Liver (tissue), 9 donors: Measurements from ENCODE around the gene NADK. TPM values are rescaled to one million over a fixed set of nuclear protein-coding genes. Genes with fewer than 3 reads are reported as not detected.

ENCODE experiments used
- DNase-seq: peaks from one replicate; pipeline ENCODE4 v3.0.0-alpha.2; 2017; ENCODE audit warnings: low spot score
- H3K27ac ChIP-seq, 2 donors: one replicate each; pipeline ENCODE4 v1.7.0; 2013; ENCODE audit warnings: inconsistent platforms in 2 of 2, low read length in 2 of 2, control low read depth in 1 of 2, low read depth in 1 of 2, mild to moderate bottlenecking in 1 of 2
- H3K27me3 ChIP-seq, 4 donors: one replicate each; pipeline versions ENCODE4 v1.6.1 to v1.7.0; 2013; ENCODE audit warnings: low read length in 3 of 4, inconsistent platforms in 1 of 4, mild to moderate bottlenecking in 1 of 4, moderate library complexity in 1 of 4; ENCODE audit not compliant: control insufficient read depth in 4 of 4, insufficient read depth in 4 of 4
- H3K36me3 ChIP-seq, 4 donors: one replicate each; pipeline versions ENCODE4 v1.6.1 to v1.7.0; 2013; ENCODE audit warnings: low read length in 3 of 4, mild to moderate bottlenecking in 3 of 4, low read depth in 1 of 4, moderate library complexity in 1 of 4; ENCODE audit not compliant: control insufficient read depth in 4 of 4, insufficient read depth in 3 of 4
- H3K4me1 ChIP-seq, 4 donors: one replicate each; pipeline versions ENCODE4 v1.6.1 to v1.7.0; 2013; ENCODE audit warnings: low read length in 3 of 4, mild to moderate bottlenecking in 3 of 4, moderate library complexity in 1 of 4; ENCODE audit not compliant: control insufficient read depth in 4 of 4, insufficient read depth in 4 of 4
- H3K4me3 ChIP-seq, 3 donors: one replicate each; pipeline versions ENCODE4 v1.6.1 to v1.7.0; 2013; ENCODE audit warnings: low read length in 3 of 3, control low read depth in 1 of 3, low read depth in 1 of 3, mild to moderate bottlenecking in 1 of 3
- H3K9ac ChIP-seq, 2 donors: one replicate each; pipeline ENCODE4 v1.7.0; 2013; ENCODE audit warnings: low read length in 2 of 2, mild to moderate bottlenecking in 2 of 2, moderate library complexity in 2 of 2, control low read depth in 1 of 2, low read depth in 1 of 2
- H3K9me3 ChIP-seq, 4 donors: one replicate each; pipeline versions ENCODE4 v1.6.1 to v1.7.0; 2013; ENCODE audit warnings: low read length in 3 of 4; ENCODE audit not compliant: control insufficient read depth in 4 of 4
- EGR1 ChIP-seq, 2 donors: IDR thresholded peaks; 2 replicates each; pipeline ENCODE4 v1.6.1; 2016 to 2018; ENCODE audit warnings: antibody characterized with exemption in 2 of 2, low read depth in 2 of 2
- FOXA1 ChIP-seq: IDR thresholded peaks from 2 replicates; pipeline ENCODE4 v1.6.1; 2016; ENCODE audit warnings: antibody characterized with exemption
- GABPA ChIP-seq, 2 donors: IDR thresholded peaks in 1 of 2; conservative IDR thresholded peaks in 1 of 2; 2 replicates each; pipeline ENCODE4 v1.6.1; 2016; ENCODE audit warnings: antibody characterized with exemption in 2 of 2, mild to moderate bottlenecking in 1 of 2, moderate library complexity in 1 of 2
- HNF4A ChIP-seq, 2 donors: conservative IDR thresholded peaks; 2 replicates each; pipeline ENCODE4 v1.6.1; 2016; ENCODE audit warnings: antibody characterized with exemption in 2 of 2, mild to moderate bottlenecking in 2 of 2
- HNF4G ChIP-seq: IDR thresholded peaks from 2 replicates; pipeline ENCODE4 v1.6.1; 2016; ENCODE audit warnings: antibody characterized with exemption
- JUND ChIP-seq, 2 donors: IDR thresholded peaks; 2 replicates each; pipeline ENCODE4 v1.6.1; 2016; ENCODE audit warnings: antibody characterized with exemption in 2 of 2
- NR2F2 ChIP-seq: IDR thresholded peaks from 2 replicates; pipeline ENCODE4 v1.6.1; 2016; ENCODE audit warnings: antibody characterized with exemption
- RAD21 ChIP-seq, 2 donors: IDR thresholded peaks; 2 replicates each; pipeline ENCODE4 v1.6.1; 2016; ENCODE audit warnings: antibody characterized with exemption in 2 of 2, mild to moderate bottlenecking in 2 of 2
- RXRA ChIP-seq, 2 donors: IDR thresholded peaks; 2 replicates each; pipeline ENCODE4 v1.6.1; 2017 to 2018; ENCODE audit warnings: antibody characterized with exemption in 2 of 2, mild to moderate bottlenecking in 1 of 2
- SP1 ChIP-seq: IDR thresholded peaks from 2 replicates; pipeline ENCODE4 v1.6.1; 2018; ENCODE audit warnings: antibody characterized with exemption, mild to moderate bottlenecking
- YY1 ChIP-seq: IDR thresholded peaks from 2 replicates; pipeline ENCODE4 v1.6.1; 2016; ENCODE audit warnings: antibody characterized with exemption, mild to moderate bottlenecking
- WGBS: extraction: QIAGEN DNeasy Blood & Tissue Kit; methylation state at CpG from one replicate; pipeline ENCODE4 v1.1.7; 2013; 5-methylcytosine and 5-hydroxymethylcytosine counted together
- polyA plus RNA-seq, 2 donors: library from polyadenylated mRNA; stranded (reverse) in 1 of 2; unstranded in 1 of 2; fragments of 200-250 nt in 1 of 2; fragments of >200 nt in 1 of 2; fragmentation: Nextera tagmentation in 1 of 2; extraction: Ambion mirVana in 1 of 2; gene quantifications; one replicate each; pipeline versions ENCODE4 v1.2.1 to v1.2.3, GENCODE V29; 2013 to 2015
- total RNA-seq, 2 donors: library from RNA; depleted of rRNA; stranded (reverse); fragments of >200 nt; gene quantifications; one replicate each; pipeline ENCODE4 v1.2.3, GENCODE V29; 2014
- TF ChIP-seq, protein P1 (sequence below): IDR thresholded peaks from 2 replicates; pipeline ENCODE4 v1.6.1; 2016; ENCODE audit warnings: antibody characterized with exemption
- TF ChIP-seq, protein P2 (sequence below): IDR thresholded peaks from 2 replicates; pipeline ENCODE4 v1.6.1; 2016; ENCODE audit warnings: antibody characterized with exemption, mild to moderate bottlenecking
- TF ChIP-seq, protein P3 (sequence below): fragments of 150-350 bp; IDR thresholded peaks from 2 replicates; pipeline ENCODE4 v1.5.1; 2017; ENCODE audit warnings: improper control_type of control experiment, low read depth, low read length; ENCODE audit not compliant: missing input control
- TF ChIP-seq, protein P4 (sequence below): IDR thresholded peaks from 2 replicates; pipeline ENCODE4 v1.6.1; 2016; ENCODE audit warnings: antibody characterized with exemption
- donor health status: healthy.
- donor health status: healthy.
- donor health status: healthy.
- donor health status: healthy.
- donor health status: healthy.

Gene NADK
- total and polyA plus RNA-seq, 4 donors, result 39.2 to 105 (median 83.6) TPM

DNA sequence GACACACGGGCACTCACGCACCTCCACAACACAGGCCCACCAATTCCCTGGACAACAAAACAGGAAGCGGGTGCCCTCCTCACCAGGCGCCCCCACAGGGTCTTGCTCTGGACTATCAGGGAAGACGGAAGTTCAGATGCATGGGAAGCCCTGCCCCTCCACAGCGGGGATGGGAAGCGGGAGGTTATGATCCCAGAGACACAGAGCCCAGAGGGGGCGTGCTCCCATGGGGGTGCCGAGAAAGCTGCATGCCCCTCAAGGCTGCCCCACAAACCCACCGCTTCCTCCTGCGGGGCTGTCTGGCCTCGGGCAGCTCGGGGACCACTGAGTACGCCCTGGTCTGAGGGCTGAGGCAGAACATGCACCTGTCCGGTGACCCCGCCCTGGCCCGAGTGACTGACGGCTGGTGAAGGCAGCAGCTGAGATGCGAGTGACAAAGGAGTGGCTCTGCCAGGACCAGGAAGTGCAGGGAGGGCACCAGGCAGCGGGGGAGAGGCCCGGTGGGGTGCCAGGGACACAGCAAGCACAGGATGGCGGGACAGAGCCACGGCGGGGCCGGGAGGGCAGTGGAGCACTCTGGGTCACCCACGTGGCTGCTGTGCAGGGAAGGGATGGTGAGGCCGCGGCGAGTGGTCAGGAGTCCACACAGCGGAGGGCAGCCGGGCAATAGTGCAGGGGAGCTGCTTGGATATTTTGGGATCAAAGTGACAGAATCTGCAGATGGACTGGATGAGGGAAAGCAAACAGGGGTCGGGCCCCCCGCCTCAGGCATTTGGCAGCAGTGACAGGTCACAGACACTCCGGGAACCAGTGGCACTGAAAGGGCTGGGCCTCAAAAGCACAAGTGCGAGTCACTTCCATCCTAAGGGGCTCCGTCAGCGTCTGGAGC lies 18.6 kb downstream of the NADK start:
- no peak overlapping the region for H3K4me3 ChIP-seq
- H3K9ac ChIP-seq, result peak overlapping the region in 1 of 2 donors; percentile 10

DNA sequence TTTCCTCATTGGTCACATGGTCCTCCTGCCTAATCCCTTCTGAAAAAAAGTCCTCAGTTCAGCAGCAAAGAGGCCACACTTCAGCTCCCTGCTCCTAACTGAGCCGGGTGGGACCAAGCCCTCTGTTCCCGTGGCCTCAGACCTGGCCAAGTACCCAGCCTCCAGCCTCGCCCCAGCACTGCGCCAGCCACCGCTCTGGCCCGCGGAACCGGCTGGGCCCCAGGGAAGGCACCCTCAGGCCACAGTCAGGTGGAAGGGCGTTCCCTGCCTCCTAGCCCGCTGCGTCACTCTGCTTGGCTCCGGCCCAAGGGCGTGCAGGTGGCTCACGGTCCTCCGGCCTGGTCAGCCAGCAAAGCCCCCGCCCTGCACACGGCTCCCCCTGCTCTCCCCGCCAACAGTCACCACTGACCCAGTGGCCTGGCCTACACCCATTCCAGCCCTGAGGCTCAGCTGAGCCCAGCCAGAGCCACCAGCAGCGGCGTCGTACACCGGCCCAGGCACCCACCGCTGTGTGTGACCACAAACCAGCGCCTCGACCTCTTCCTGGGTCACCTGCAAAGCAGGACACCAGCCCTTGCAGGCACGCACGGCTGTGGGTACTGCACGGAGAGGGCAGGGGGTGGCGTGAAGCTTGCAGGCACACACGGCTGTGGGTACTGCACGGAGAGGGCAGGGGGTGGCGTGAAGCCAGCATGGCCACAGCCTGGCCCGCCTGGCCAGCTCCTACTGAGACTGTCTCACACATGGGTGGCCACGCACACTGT lies 19.4 kb downstream of the NADK start:
- Histone ChIP-seq H3K9ac (peak overlapping the region in 1 of 2 donors; percentile 74), H3K4me1 (peaks cover 15 to 49% (median 35%) of the 10 kb centered on the region in 4 donors), H3K27ac (peak overlapping the region; percentile 88 to 89), H3K27me3 (no peaks in the 10 kb centered on the region), H3K9me3 (no peaks in the 10 kb centered on the region), H3K4me3 (no peak overlapping the region), H3K36me3 (peaks cover 9 to 32% (median 19%) of the 10 kb centered on the region in 4 donors)
- WGBS, result 29% methylated on average over 34 of the region's 34 CpGs
- peak; percentile 89 for DNase-seq
- TF ChIP-seq EGR1 (IDR thresholded peaks at IDR 0.05; ENCODE audit: low read depth in 2 of 2), result peak in 1 of 2 donors; percentile 39
- TF ChIP-seq, protein P1, sequence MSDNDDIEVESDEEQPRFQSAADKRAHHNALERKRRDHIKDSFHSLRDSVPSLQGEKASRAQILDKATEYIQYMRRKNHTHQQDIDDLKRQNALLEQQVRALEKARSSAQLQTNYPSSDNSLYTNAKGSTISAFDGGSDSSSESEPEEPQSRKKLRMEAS, result no peak
- TF ChIP-seq, protein P2, sequence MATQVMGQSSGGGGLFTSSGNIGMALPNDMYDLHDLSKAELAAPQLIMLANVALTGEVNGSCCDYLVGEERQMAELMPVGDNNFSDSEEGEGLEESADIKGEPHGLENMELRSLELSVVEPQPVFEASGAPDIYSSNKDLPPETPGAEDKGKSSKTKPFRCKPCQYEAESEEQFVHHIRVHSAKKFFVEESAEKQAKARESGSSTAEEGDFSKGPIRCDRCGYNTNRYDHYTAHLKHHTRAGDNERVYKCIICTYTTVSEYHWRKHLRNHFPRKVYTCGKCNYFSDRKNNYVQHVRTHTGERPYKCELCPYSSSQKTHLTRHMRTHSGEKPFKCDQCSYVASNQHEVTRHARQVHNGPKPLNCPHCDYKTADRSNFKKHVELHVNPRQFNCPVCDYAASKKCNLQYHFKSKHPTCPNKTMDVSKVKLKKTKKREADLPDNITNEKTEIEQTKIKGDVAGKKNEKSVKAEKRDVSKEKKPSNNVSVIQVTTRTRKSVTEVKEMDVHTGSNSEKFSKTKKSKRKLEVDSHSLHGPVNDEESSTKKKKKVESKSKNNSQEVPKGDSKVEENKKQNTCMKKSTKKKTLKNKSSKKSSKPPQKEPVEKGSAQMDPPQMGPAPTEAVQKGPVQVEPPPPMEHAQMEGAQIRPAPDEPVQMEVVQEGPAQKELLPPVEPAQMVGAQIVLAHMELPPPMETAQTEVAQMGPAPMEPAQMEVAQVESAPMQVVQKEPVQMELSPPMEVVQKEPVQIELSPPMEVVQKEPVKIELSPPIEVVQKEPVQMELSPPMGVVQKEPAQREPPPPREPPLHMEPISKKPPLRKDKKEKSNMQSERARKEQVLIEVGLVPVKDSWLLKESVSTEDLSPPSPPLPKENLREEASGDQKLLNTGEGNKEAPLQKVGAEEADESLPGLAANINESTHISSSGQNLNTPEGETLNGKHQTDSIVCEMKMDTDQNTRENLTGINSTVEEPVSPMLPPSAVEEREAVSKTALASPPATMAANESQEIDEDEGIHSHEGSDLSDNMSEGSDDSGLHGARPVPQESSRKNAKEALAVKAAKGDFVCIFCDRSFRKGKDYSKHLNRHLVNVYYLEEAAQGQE, result peak; percentile 12
- TF ChIP-seq RXRA (IDR thresholded peaks at IDR 0.05), result peak; percentile 50 to 69
- peak in 1 of 2 donors; percentile 62 for TF ChIP-seq HNF4A (conservative IDR thresholded peaks at IDR 0.05)
- TF ChIP-seq, protein P3, sequence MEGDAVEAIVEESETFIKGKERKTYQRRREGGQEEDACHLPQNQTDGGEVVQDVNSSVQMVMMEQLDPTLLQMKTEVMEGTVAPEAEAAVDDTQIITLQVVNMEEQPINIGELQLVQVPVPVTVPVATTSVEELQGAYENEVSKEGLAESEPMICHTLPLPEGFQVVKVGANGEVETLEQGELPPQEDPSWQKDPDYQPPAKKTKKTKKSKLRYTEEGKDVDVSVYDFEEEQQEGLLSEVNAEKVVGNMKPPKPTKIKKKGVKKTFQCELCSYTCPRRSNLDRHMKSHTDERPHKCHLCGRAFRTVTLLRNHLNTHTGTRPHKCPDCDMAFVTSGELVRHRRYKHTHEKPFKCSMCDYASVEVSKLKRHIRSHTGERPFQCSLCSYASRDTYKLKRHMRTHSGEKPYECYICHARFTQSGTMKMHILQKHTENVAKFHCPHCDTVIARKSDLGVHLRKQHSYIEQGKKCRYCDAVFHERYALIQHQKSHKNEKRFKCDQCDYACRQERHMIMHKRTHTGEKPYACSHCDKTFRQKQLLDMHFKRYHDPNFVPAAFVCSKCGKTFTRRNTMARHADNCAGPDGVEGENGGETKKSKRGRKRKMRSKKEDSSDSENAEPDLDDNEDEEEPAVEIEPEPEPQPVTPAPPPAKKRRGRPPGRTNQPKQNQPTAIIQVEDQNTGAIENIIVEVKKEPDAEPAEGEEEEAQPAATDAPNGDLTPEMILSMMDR, result no peak
- no peak for TF ChIP-seq NR2F2
- TF ChIP-seq SP1, result peak; percentile 65
- TF ChIP-seq GABPA (IDR thresholded peaks at IDR 0.05 in 1 of 2, conservative IDR thresholded peaks at IDR 0.05 in 1 of 2), result no peak
- no peak for TF ChIP-seq FOXA1
- TF ChIP-seq, protein P4, sequence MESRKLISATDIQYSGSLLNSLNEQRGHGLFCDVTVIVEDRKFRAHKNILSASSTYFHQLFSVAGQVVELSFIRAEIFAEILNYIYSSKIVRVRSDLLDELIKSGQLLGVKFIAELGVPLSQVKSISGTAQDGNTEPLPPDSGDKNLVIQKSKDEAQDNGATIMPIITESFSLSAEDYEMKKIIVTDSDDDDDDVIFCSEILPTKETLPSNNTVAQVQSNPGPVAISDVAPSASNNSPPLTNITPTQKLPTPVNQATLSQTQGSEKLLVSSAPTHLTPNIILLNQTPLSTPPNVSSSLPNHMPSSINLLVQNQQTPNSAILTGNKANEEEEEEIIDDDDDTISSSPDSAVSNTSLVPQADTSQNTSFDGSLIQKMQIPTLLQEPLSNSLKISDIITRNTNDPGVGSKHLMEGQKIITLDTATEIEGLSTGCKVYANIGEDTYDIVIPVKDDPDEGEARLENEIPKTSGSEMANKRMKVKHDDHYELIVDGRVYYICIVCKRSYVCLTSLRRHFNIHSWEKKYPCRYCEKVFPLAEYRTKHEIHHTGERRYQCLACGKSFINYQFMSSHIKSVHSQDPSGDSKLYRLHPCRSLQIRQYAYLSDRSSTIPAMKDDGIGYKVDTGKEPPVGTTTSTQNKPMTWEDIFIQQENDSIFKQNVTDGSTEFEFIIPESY, result no peak
- TF ChIP-seq YY1, result no peak
- no peak for TF ChIP-seq JUND (IDR thresholded peaks at IDR 0.05)
- TF ChIP-seq HNF4G, result no peak
- TF ChIP-seq RAD21 (IDR thresholded peaks at IDR 0.05), result peak in 1 of 2 donors; percentile 42

More for the DNA sequence above, 18.6 kb downstream of the NADK start:
- peaks cover 9 to 24% (median 17%) of the 10 kb centered on the region in 4 donors for H3K36me3 ChIP-seq
- H3K27ac ChIP-seq, result peak overlapping the region; percentile 88 to 89
- peaks cover 13 to 49% (median 35%) of the 10 kb centered on the region in 4 donors for H3K4me1 ChIP-seq
- DNase-seq, result no peak
- 61% methylated on average over 37 of the region's 37 CpGs for WGBS
- H3K27me3 ChIP-seq, result no peaks in the 10 kb centered on the region
- TF ChIP-seq, protein P2, result no peak
- TF ChIP-seq RXRA (IDR thresholded peaks at IDR 0.05) (peak; percentile 41 to 77), HNF4A (conservative IDR thresholded peaks at IDR 0.05) (peak; percentile 76 to 91), EGR1 (IDR thresholded peaks at IDR 0.05; ENCODE audit: low read depth in 2 of 2) (peak in 1 of 2 donors; percentile 16)
- no peaks in the 10 kb centered on the region for H3K9me3 ChIP-seq
